Natural killer cell (primary cell): ENCODE results near the gene HLA-DPB1. TPM values are rescaled to one million over a fixed set of nuclear protein-coding genes. Genes with fewer than 3 reads are reported as not detected.
"Not testable (repeated sequence)": the region's sequence is repeated elsewhere in the genome, so short reads cannot be mapped to it uniquely, and the experiment has no call there.

ENCODE experiments used
- ATAC-seq, 3 donors: fragments of 150-1000 bp in 2 of 3; fragments of 200-7000 bp in 1 of 3; cut with Tn5 transposase; 1 replicate in 1 of 3; 2 replicates in 2 of 3; pipeline ENCODE4 v1.10.0; 2021; ENCODE audit warnings: mild to moderate bottlenecking in 2 of 3, moderate library complexity in 2 of 3
- DNase-seq, 2 donors: peaks; one replicate each; pipeline versions ENCODE4 v3.0.0 to v3.0.0-alpha.2; 2013 to 2021; ENCODE audit warnings: mixed read lengths in 1 of 2
- H3K27ac ChIP-seq: one replicate; pipeline ENCODE4 v1.5.1; 2013; ENCODE audit warnings: mild to moderate bottlenecking, low read length
- H3K27me3 ChIP-seq: one replicate; pipeline ENCODE4 v1.6.1; 2013; ENCODE audit warnings: low read length; ENCODE audit not compliant: control insufficient read depth, insufficient read depth
- H3K36me3 ChIP-seq: one replicate; pipeline ENCODE4 v1.6.1; 2013; ENCODE audit warnings: low read length; ENCODE audit not compliant: control insufficient read depth, insufficient read depth
- H3K4me1 ChIP-seq: one replicate; pipeline ENCODE4 v1.6.1; 2013; ENCODE audit warnings: low read length; ENCODE audit not compliant: control insufficient read depth, insufficient read depth
- H3K4me3 ChIP-seq: one replicate; pipeline ENCODE4 v1.5.1; 2013; ENCODE audit warnings: low read length
- H3K9me3 ChIP-seq: one replicate; pipeline ENCODE4 v1.6.1; 2013; ENCODE audit warnings: low read length; ENCODE audit not compliant: control insufficient read depth, insufficient read depth
- H3K27ac Mint-ChIP-seq, 2 donors: one replicate each; pipeline ENCODE4 v1.8.0; 2022; ENCODE audit warnings: mild to moderate bottlenecking in 2 of 2, mixed read lengths in 2 of 2, moderate library complexity in 1 of 2
- H3K27me3 Mint-ChIP-seq, 2 donors: one replicate each; pipeline ENCODE4 v1.8.0; 2022; ENCODE audit warnings: low read depth in 2 of 2, mixed read lengths in 2 of 2
- H3K36me3 Mint-ChIP-seq: one replicate; pipeline ENCODE4 v1.8.0; 2022; ENCODE audit warnings: mixed read lengths
- H3K4me1 Mint-ChIP-seq, 2 donors: one replicate each; pipeline ENCODE4 v1.8.0; 2022; ENCODE audit warnings: mixed read lengths in 2 of 2
- H3K4me3 Mint-ChIP-seq: one replicate; pipeline ENCODE4 v1.8.0; 2022; ENCODE audit warnings: mild to moderate bottlenecking, moderate library complexity, mixed read lengths
- H3K9me3 Mint-ChIP-seq, 2 donors: one replicate each; pipeline ENCODE4 v1.8.0; 2022; ENCODE audit warnings: mixed read lengths in 2 of 2
- CTCF ChIP-seq: fragments of 200-600 bp; IDR thresholded peaks from one replicate; pipeline ENCODE4 v1.8.0; 2022; ENCODE audit warnings: antibody characterized with exemption
- WGBS: methylation state at CpG from one replicate; pipeline ENCODE4 v1.1.7; 2013; ENCODE audit warnings: missing lambda C conversion rate; ENCODE audit not compliant: insufficient coverage; 5-methylcytosine and 5-hydroxymethylcytosine counted together
- intact Hi-C: fragments of 100-400 bp; cut with micrococcal nuclease; formaldehyde crosslinking; loops from one replicate; pipeline ENCODE4 v1.14.2; 2022
- total RNA-seq, 4 donors: library from RNA; stranded (reverse); fragments of 120-200 nt in 1 of 4; gene quantifications; one replicate each; pipeline versions ENCODE4 v1.2.3 to v1.2.4, GENCODE V29; 2013 to 2022

Gene HLA-DPB1
- total RNA-seq, 3 donors from 2014 or later (not counting 1 experiment from before 2014, with no cell fraction given), result 55.2 to 131 (median 77.1) TPM

DNA sequence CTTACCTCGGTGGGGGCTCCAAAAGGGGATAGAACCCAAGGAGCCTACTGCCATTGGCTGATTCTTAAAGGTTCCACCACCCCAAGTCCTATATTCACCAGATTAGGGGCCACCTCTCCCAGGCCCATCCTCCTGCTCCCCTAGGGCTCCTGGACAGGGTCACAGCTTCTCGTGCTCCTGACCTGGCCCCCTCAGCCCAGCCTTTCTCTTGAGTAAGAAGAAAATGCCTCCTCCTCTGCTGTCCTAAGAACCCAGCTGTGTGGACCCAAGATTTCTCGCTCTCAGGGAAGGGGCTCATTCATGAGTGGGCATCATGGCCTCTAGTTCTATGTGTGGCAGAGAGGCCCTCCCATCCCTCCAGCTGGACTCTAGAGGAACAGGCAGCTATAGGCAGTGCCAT lies 16.6 kb downstream of the HLA-DPB1 start:
- intact Hi-C loops, result no loop called here

DNA sequence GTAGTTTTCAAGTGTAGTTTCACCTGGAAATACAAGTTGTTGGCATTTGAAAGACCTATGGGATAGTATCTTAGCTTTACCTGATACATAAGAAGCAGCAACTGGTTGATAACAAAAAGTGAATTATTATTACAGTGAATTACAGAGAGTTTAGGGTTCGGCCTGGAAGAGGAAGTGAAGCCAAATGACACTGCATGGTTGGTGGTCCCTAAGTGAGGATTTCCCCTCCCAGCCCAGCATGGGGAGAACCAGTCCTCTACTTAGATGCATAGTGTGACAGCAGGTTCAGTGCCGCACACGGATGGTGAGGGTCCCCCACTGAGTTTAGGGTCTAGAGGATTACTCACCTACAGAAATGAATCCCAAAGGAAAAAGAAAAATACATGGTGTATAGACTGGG lies 18.1 kb downstream of the HLA-DPB1 start:
- Histone ChIP-seq H3K4me3 (no peak overlapping the region), H3K36me3 (no peaks in the 10 kb centered on the region), H3K9me3 (no peaks in the 10 kb centered on the region), H3K4me1 (no peaks in the 10 kb centered on the region), H3K27me3 (peaks cover 2% of the 10 kb centered on the region), H3K27ac (no peak overlapping the region)
- WGBS, result 51% methylated on average over 3 of the region's 3 CpGs
- H3K27ac Mint-ChIP-seq, result no peak overlapping the region
- no peak overlapping the region for H3K4me3 Mint-ChIP-seq
- ATAC-seq (no peak), DNase-seq (no peak)
- H3K36me3 Mint-ChIP-seq, result peaks cover 12% of the 10 kb centered on the region
- H3K9me3 Mint-ChIP-seq, result peaks cover 0 to 3% of the 10 kb centered on the region in 2 donors
- no peaks in the 10 kb centered on the region for H3K4me1 Mint-ChIP-seq
- no peak for TF ChIP-seq CTCF
- intact Hi-C loops, result no loop called here
- peaks cover 29 to 30% of the 10 kb centered on the region in 2 donors for H3K27me3 Mint-ChIP-seq

More for the DNA sequence above, 16.6 kb downstream of the HLA-DPB1 start:
- 94% methylated on average over 3 of the region's 3 CpGs for WGBS
- Histone ChIP-seq H3K36me3 (peaks cover 4% of the 10 kb centered on the region), H3K27ac (no peak overlapping the region), H3K27me3 (peaks cover under 1% of the 10 kb centered on the region), H3K4me1 (no peaks in the 10 kb centered on the region), H3K4me3 (no peak overlapping the region), H3K9me3 (no peaks in the 10 kb centered on the region)
- no peaks in the 10 kb centered on the region for H3K4me1 Mint-ChIP-seq
- H3K36me3 Mint-ChIP-seq, result peaks cover under 1% of the 10 kb centered on the region
- no peak overlapping the region for H3K4me3 Mint-ChIP-seq
- no peak for TF ChIP-seq CTCF
- ATAC-seq (no peak), DNase-seq (no peak)
- peaks cover 14 to 25% of the 10 kb centered on the region in 2 donors for H3K27me3 Mint-ChIP-seq
- H3K27ac Mint-ChIP-seq, result no peak overlapping the region
- no peaks in the 10 kb centered on the region for H3K9me3 Mint-ChIP-seq

DNA sequence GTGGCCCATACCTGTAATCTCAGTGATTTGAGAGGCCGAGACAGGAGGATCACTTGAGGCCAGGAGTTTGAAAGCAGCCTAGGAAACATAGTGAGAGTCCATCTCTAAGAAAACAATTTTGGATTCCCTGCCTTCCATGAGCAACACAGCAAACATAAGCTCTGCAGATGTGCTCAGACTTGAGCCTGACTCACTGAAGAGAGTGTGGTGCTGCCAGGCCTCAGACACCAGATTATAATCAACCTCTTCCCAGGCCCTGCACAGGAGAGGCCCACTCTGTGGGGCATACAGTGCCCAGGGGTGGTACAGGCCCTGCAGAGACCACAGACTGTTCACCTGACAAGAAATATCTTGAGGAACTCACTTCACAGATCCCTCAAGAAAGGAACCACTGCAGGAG lies 19.9 kb downstream of the HLA-DPB1 start:
- Histone ChIP-seq H3K4me3 (no peak overlapping the region), H3K27ac (no peak overlapping the region), H3K4me1 (no peaks in the 10 kb centered on the region), H3K36me3 (no peaks in the 10 kb centered on the region), H3K27me3 (peaks cover 2% of the 10 kb centered on the region), H3K9me3 (no peaks in the 10 kb centered on the region)
- TF ChIP-seq CTCF, result no peak
- no peak for ATAC-seq
- intact Hi-C loops, result no loop called here
- peaks cover 28% of the 10 kb centered on the region for H3K36me3 Mint-ChIP-seq
- WGBS, result 82% methylated on average over 1 of the region's 1 CpG
- H3K4me3 Mint-ChIP-seq, result no peak overlapping the region
- no peak overlapping the region for H3K27ac Mint-ChIP-seq
- H3K27me3 Mint-ChIP-seq, result peaks cover 33 to 37% of the 10 kb centered on the region in 2 donors
- H3K9me3 Mint-ChIP-seq, result peaks cover 8 to 12% of the 10 kb centered on the region in 2 donors
- no peak for DNase-seq
- H3K4me1 Mint-ChIP-seq, result no peaks in the 10 kb centered on the region

DNA sequence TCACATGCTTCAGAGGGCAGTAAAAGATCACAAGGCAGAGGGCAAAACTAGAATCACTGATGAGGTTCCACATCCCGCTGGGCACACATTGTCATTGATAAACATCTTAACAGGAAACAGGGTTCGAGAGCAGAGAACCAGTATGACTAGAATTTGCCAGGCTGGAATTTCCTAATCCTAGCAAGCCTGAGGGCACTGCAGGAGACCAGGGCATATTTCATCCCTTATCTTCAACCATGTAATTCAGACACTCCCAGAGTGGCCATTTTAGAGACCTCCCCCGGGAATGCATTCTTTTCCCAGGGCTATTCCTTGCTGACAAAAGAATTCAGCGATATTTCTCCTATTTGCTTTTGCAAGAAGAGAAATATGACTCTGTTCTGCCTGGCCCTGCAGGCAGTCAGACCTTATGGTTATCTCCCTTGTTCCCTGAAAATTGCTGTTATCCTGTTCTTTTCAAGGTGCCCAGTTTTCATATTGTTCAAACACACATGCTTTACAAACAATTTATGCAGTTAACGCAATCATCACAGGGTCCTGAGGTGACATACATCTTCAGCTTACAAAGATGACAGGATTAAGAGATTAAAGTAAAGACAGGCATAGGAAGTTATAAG lies 25.4 kb downstream of the HLA-DPB1 start:
- peaks cover 13 to 14% of the 10 kb centered on the region in 2 donors for H3K9me3 Mint-ChIP-seq

More for the DNA sequence above, 25.4 kb downstream of the HLA-DPB1 start:
- H3K27me3 ChIP-seq, H3K27ac Mint-ChIP-seq, H3K4me1 Mint-ChIP-seq, H3K4me3 Mint-ChIP-seq, ATAC-seq, H3K4me3 ChIP-seq, H3K9me3 ChIP-seq, H3K36me3 ChIP-seq, H3K4me1 ChIP-seq, H3K27ac ChIP-seq, DNase-seq: not testable (repeated sequence)
- intact Hi-C loops, result loop anchor here (10.0 kb wide), 1 partner anchor 54 kb away; no protein-coding TSS in a partner anchor
- peaks cover 45 to 48% of the 10 kb centered on the region in 2 donors for H3K27me3 Mint-ChIP-seq
- peaks cover 31% of the 10 kb centered on the region for H3K36me3 Mint-ChIP-seq
- 78% methylated on average over 5 of the region's 5 CpGs for WGBS
